Measurements from ENCODE around the gene OBP2A. TPM values are rescaled to one million over a fixed set of nuclear protein-coding genes. Genes with fewer than 3 reads are reported as not detected.
"Not testable (repeated sequence)": the region's sequence is repeated elsewhere in the genome, so short reads cannot be mapped to it uniquely, and the experiment has no call there.

Gene OBP2A
- total and polyA plus RNA-seq, 2 of the 8 experiments (the other 6 are each of a cell fraction or from before 2014, with no cell fraction given), result not detected

DNA sequence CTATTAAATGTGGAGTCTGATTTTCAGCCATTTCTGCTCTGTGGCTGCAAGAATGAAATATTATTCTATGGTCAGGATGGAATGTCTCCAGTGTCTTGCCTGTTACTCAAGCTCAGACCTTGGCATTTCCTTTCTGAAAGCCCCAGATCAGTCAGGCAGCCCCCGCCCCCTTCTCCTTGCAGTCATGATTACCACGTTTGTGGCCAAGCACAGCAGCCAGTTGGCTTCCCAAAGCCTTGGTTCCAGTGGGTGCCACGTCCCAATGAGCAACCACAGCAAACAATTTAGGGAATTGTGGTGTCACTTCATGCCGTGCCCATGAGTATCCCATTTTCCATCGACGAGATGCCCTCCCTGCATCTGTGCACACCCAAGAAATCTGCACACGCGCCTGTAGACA lies 9.7 kb upstream of the OBP2A start (continued):
- TF ChIP-seq, protein P1, sequence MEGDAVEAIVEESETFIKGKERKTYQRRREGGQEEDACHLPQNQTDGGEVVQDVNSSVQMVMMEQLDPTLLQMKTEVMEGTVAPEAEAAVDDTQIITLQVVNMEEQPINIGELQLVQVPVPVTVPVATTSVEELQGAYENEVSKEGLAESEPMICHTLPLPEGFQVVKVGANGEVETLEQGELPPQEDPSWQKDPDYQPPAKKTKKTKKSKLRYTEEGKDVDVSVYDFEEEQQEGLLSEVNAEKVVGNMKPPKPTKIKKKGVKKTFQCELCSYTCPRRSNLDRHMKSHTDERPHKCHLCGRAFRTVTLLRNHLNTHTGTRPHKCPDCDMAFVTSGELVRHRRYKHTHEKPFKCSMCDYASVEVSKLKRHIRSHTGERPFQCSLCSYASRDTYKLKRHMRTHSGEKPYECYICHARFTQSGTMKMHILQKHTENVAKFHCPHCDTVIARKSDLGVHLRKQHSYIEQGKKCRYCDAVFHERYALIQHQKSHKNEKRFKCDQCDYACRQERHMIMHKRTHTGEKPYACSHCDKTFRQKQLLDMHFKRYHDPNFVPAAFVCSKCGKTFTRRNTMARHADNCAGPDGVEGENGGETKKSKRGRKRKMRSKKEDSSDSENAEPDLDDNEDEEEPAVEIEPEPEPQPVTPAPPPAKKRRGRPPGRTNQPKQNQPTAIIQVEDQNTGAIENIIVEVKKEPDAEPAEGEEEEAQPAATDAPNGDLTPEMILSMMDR (IDR thresholded peaks at IDR 0.05; ENCODE audit: control extremely low read depth in 1 of 3, insufficient read depth in 1 of 3, low read depth in 1 of 3, low read length in 3 of 3), result no peak
- no peak for TF ChIP-seq EZH2 (IDR thresholded peaks at IDR 0.05; ENCODE audit: low read depth, low read length, severe bottlenecking)
- no peak for TF ChIP-seq RNF2 (IDR thresholded peaks at IDR 0.05; ENCODE audit: borderline replicate concordance, low read depth, low read length, missing control alignments, poor library complexity, severe bottlenecking)
- no peak for TF ChIP-seq PHF8 (conservative IDR thresholded peaks at IDR 0.05; ENCODE audit: low read depth, low read length)

DNA sequence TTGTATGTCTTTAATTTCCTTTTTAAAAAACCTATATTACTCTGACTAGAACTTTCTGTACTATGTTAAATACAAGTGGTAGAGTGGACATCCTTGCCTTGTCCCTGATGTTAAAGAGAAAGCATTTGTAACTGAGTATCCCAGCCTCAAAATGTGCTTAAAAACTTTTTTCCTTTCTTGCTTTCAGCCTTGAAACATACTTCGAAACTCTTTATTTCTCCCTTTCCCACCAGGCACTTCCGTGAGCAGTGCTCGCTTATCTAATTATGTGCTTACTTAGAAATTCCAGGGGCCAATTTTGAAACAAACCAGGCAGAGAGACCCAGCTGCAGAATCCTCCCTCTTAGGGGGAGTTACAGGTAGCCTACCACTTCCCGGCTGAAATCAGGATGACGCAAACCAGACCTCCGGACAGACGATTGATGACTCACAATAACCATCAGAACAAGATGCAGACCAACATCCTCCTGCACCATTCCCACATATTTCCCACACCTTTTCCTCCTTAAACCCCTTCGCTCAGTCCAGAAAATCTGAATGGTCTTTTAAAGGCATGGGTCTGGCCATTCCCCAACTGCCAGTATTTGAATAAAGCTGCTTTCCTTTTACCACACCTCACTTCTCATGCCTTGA lies 2.5 kb upstream of the OBP2A start:
- not testable (repeated sequence) for H2BK12ac ChIP-seq (ENCODE audit: low read depth, low read length); H4K8ac ChIP-seq (ENCODE audit: extremely low read depth, insufficient read depth, low read length); H3K23me2 ChIP-seq (ENCODE audit: low read depth, low read length); H2BK5ac ChIP-seq (ENCODE audit: low read depth, low read length); H3K9ac ChIP-seq (replicated peaks in 1 of 4; ENCODE audit: extremely low read depth in 1 of 4, low read depth in 3 of 4, low read length in 3 of 4); H3K4me1 ChIP-seq (replicated peaks in 1 of 4; ENCODE audit: control insufficient read depth in 3 of 4, insufficient read depth in 4 of 4, low read length in 3 of 4); H3K4me3 ChIP-seq (ENCODE audit: extremely low read depth in 1 of 4, insufficient read depth in 2 of 4, low read depth in 3 of 4, low read length in 4 of 4); H2BK120ac ChIP-seq (replicated peaks; ENCODE audit: low read depth, low read length); H3K4ac ChIP-seq (replicated peaks; ENCODE audit: insufficient read length, low read depth, low read length); H3K36me3 ChIP-seq (ENCODE audit: control insufficient read depth in 2 of 4, insufficient read depth in 4 of 4, low read length in 3 of 4); H2BK15ac ChIP-seq (ENCODE audit: low read length); H3K14ac ChIP-seq (ENCODE audit: insufficient read length); H3K9me3 ChIP-seq (ENCODE audit: insufficient read depth in 2 of 2, low read depth in 1 of 2, low read length in 1 of 2); H3K27me3 ChIP-seq (replicated peaks in 1 of 4; ENCODE audit: control insufficient read depth in 3 of 4, extremely low read depth in 1 of 4, insufficient read depth in 3 of 4, low read length in 3 of 4); H3K56ac ChIP-seq (replicated peaks; ENCODE audit: insufficient read length, low read depth, low read length); H3K4me2 ChIP-seq (ENCODE audit: insufficient read depth in 1 of 2, low read depth in 2 of 2, low read length in 2 of 2); H4K5ac ChIP-seq (ENCODE audit: insufficient read length, low read depth, low read length); H3K79me2 ChIP-seq (ENCODE audit: control insufficient read depth in 1 of 2, insufficient read depth in 2 of 2, low read length in 2 of 2); H3K27ac ChIP-seq (ENCODE audit: low read depth, low read length); H4K91ac ChIP-seq (replicated peaks; ENCODE audit: insufficient read length, low read length); H2AFZ ChIP-seq (ENCODE audit: low read length); DNase-seq (ENCODE audit: low read depth in 1 of 2, low spot score in 2 of 2); H2AK5ac ChIP-seq (ENCODE audit: low read depth, low read length); H3K18ac ChIP-seq (ENCODE audit: extremely low read depth, low read length); H2BK20ac ChIP-seq (ENCODE audit: low read length); H3K79me1 ChIP-seq (ENCODE audit: low read depth, low read length); H4K20me1 ChIP-seq (replicated peaks in 1 of 2; ENCODE audit: control insufficient read depth in 1 of 2, insufficient read depth in 2 of 2, low read length in 2 of 2); H3K23ac ChIP-seq (ENCODE audit: insufficient read length)
- peak; percentile 69 for FAIRE-seq
- CTCF ChIA-PET (ENCODE audit: partially characterized antibody), result interaction anchor here (0.7 kb wide), 1 partner anchor 10 kb away, joined by 3 read pairs; no protein-coding TSS in a partner anchor
- 95% methylated on average over 8 of the region's 8 CpGs; no CpG with 5 or more reads in 1 of the 2 experiments for WGBS, 2 experiments (ENCODE audit: extremely low coverage in 1 of 2, insufficient coverage in 1 of 2, insufficient read length in 1 of 2, insufficient replicate concordance in 2 of 2, low coverage in 1 of 2, low lambda C conversion rate in 2 of 2, missing lambda C conversion rate in 1 of 2)
- POLR2A ChIA-PET (ENCODE audit: partially characterized antibody), result interaction anchor here (0.7 kb wide), 1 partner anchor 312 kb away, joined by 3 read pairs; no protein-coding TSS in a partner anchor

All from H1 (cell line).